ENCODE data around the gene CCDC116.

Gene CCDC116

GRCh38 chr22:21626073-21626734 lies 6.4 kb upstream of the CCDC116 start:
- H3K4me3 ChIP-seq (ENCODE audit: low read depth, low read length): no peak overlapping the region
- DNase-seq (ENCODE audit: low read depth, low spot score): no peak
- in situ Hi-C loops (cut with HindIII; ENCODE audit: low sequenced_read_pairs): no loop called here
- no peak for TF ChIP-seq CTCF (IDR thresholded peaks at IDR 0.05; ENCODE audit: low read depth, low read length)

GRCh38 chr22:21626735-21627469 lies 5.7 kb upstream of the CCDC116 start:
- in situ Hi-C loops (cut with HindIII; ENCODE audit: low sequenced_read_pairs): no loop called here
- no peak for TF ChIP-seq CTCF (IDR thresholded peaks at IDR 0.05; ENCODE audit: low read depth, low read length)
- DNase-seq (ENCODE audit: low read depth, low spot score): no peak
- H3K4me3 ChIP-seq (ENCODE audit: low read depth, low read length): no peak overlapping the region

- DNase-seq (ENCODE audit: low read depth, low spot score): no peak
- in situ Hi-C loops (cut with HindIII; ENCODE audit: low sequenced_read_pairs): no loop called here
- H3K4me3 ChIP-seq (ENCODE audit: low read depth, low read length): peak overlapping the region; percentile 89
- TF ChIP-seq CTCF (IDR thresholded peaks at IDR 0.05; ENCODE audit: low read depth, low read length): no peak
Observed at GRCh38 chr22:21628386-21629254, 3.9 kb upstream of the CCDC116 start.

GRCh38 chr22:21629255-21630149 lies 3.1 kb upstream of the CCDC116 start, which contains the start of gene YDJC:
TSS of gene YDJC (minus strand) at chr22:21630022. CDS start at chr22:21630014, 8 bp downstream.
- in situ Hi-C loops (cut with HindIII; ENCODE audit: low sequenced_read_pairs): no loop called here
- H3K4me3 ChIP-seq (ENCODE audit: low read depth, low read length): peak within 1 kb of the TSS; percentile 89
- TF ChIP-seq CTCF (IDR thresholded peaks at IDR 0.05; ENCODE audit: low read depth, low read length): peak; percentile 71
- DNase-seq (ENCODE audit: low read depth, low spot score): peak; percentile 88

GRCh38 chr22:21631025-21631424 lies 1.5 kb upstream of the CCDC116 start:
- TF ChIP-seq CTCF (IDR thresholded peaks at IDR 0.05; ENCODE audit: low read depth, low read length): no peak
- no peak overlapping the region for H3K4me3 ChIP-seq (ENCODE audit: low read depth, low read length)
- in situ Hi-C loops (cut with HindIII; ENCODE audit: low sequenced_read_pairs): no loop called here
- DNase-seq (ENCODE audit: low read depth, low spot score): no peak

Data from astrocyte of the spinal cord (primary cell).